Loucy (cell line): ENCODE data around the gene EIF2S1.
"Not testable (repeated sequence)": the region's sequence is repeated elsewhere in the genome, so short reads cannot be mapped to it uniquely, and the experiment has no call there.

Experiments
- H2AFZ ChIP-seq: fragments of 200-600 bp; sonication (generic); 2 replicates; pipeline ENCODE4 v1.6.0; 2016; ENCODE audit warnings: antibody characterized with exemption, mild to moderate bottlenecking, low read length, moderate library complexity
- H3F3A ChIP-seq: fragments of 200-600 bp; 2 replicates; pipeline ENCODE4 v1.6.0; 2016; ENCODE audit warnings: antibody characterized with exemption, low read depth, mild to moderate bottlenecking
- H3K27me3 ChIP-seq: fragments of 200-600 bp; sonication (generic); 2 replicates; pipeline ENCODE4 v1.6.1; 2014; ENCODE audit warnings: low read length, mild to moderate bottlenecking; ENCODE audit not compliant: insufficient read depth, poor library complexity, severe bottlenecking
- H3K36me3 ChIP-seq: fragments of 200-600 bp; sonication (generic); 2 replicates; pipeline ENCODE4 v1.6.1; 2016; ENCODE audit warnings: low read length; ENCODE audit not compliant: insufficient read depth
- H3K4me1 ChIP-seq: fragments of 200-600 bp; sonication (generic); 2 replicates; pipeline ENCODE4 v1.5.1; 2014; ENCODE audit warnings: low read length, mild to moderate bottlenecking; ENCODE audit not compliant: insufficient read depth, poor library complexity, severe bottlenecking
- H3K4me2 ChIP-seq: fragments of 200-600 bp; sonication (generic); 2 replicates; pipeline ENCODE4 v1.6.0; 2014; ENCODE audit warnings: antibody characterized with exemption, low read length, low read depth, mild to moderate bottlenecking; ENCODE audit not compliant: poor library complexity, severe bottlenecking
- H3K4me3 ChIP-seq: fragments of 200-600 bp; sonication (generic); 2 replicates; pipeline ENCODE4 v1.5.1; 2014; ENCODE audit warnings: low read length, mild to moderate bottlenecking, mixed read lengths; ENCODE audit not compliant: poor library complexity, severe bottlenecking
- H3K79me2 ChIP-seq: fragments of 200-600 bp; sonication (generic); 2 replicates; pipeline ENCODE4 v1.6.1; 2014; ENCODE audit warnings: low read length; ENCODE audit not compliant: insufficient read depth
- H3K9ac ChIP-seq: fragments of 200-600 bp; sonication (generic); 2 replicates; pipeline ENCODE4 v1.6.0; 2014; ENCODE audit warnings: mild to moderate bottlenecking, low read depth, low read length, moderate library complexity; ENCODE audit not compliant: poor library complexity, severe bottlenecking
- H3K9me2 ChIP-seq: fragments of 200-600 bp; sonication (generic); replicated peaks from 2 replicates; pipeline ENCODE4 v1.6.1; 2016; ENCODE audit warnings: low read depth, low read length, mixed read lengths
- H3K9me3 ChIP-seq: fragments of 200-600 bp; sonication (generic); 2 replicates; pipeline ENCODE4 v1.6.1; 2014; ENCODE audit warnings: mild to moderate bottlenecking, antibody characterized with exemption, low read length, low read depth; ENCODE audit not compliant: insufficient read depth
- H4K20me1 ChIP-seq: fragments of 200-600 bp; sonication (generic); 2 replicates; pipeline ENCODE4 v1.6.0; 2014; ENCODE audit warnings: antibody characterized with exemption, low read length, mild to moderate bottlenecking; ENCODE audit not compliant: insufficient read depth, poor library complexity, severe bottlenecking
- EZH2phosphoT487 ChIP-seq: fragments of 200-600 bp; IDR thresholded peaks from 2 replicates; pipeline ENCODE4 v1.6.1; 2018; ENCODE audit warnings: antibody characterized with exemption, mild to moderate bottlenecking, moderate library complexity, borderline replicate concordance
- TF ChIP-seq, protein P1 (sequence below): fragments of 200-600 bp; sonication (generic); conservative IDR thresholded peaks from 2 replicates; pipeline ENCODE4 v1.5.1; 2014; ENCODE audit warnings: mild to moderate bottlenecking, antibody characterized with exemption, low read length

EIF2S1 gene

GRCh38 chr14:67411820-67412421, 51.8 kb downstream of the EIF2S1 start, which contains the start of gene PLEK2:
PLEK2 (minus strand) TSS chr14:67412165; CDS start chr14:67412059, 106 bp downstream.
- Histone ChIP-seq H3K36me3 (no peaks in the 10 kb centered on the region), H3K4me3 (no peak within 1 kb of the TSS), H3K9me2 (no peaks in the 10 kb centered on the region), H3K4me2 (no peak within 1 kb of the TSS), H3K79me2 (no peaks in the 10 kb centered on the region), H3K9ac (no peak within 1 kb of the TSS), H3K27me3 (no peaks in the 10 kb centered on the region), H4K20me1 (no peaks in the 10 kb centered on the region), H3F3A (no peaks in the 10 kb centered on the region), H2AFZ (no peak within 1 kb of the TSS), H3K4me1 (peaks cover 6% of the 10 kb centered on the region), H3K9me3 (no peaks in the 10 kb centered on the region)
- TF ChIP-seq, protein P1, sequence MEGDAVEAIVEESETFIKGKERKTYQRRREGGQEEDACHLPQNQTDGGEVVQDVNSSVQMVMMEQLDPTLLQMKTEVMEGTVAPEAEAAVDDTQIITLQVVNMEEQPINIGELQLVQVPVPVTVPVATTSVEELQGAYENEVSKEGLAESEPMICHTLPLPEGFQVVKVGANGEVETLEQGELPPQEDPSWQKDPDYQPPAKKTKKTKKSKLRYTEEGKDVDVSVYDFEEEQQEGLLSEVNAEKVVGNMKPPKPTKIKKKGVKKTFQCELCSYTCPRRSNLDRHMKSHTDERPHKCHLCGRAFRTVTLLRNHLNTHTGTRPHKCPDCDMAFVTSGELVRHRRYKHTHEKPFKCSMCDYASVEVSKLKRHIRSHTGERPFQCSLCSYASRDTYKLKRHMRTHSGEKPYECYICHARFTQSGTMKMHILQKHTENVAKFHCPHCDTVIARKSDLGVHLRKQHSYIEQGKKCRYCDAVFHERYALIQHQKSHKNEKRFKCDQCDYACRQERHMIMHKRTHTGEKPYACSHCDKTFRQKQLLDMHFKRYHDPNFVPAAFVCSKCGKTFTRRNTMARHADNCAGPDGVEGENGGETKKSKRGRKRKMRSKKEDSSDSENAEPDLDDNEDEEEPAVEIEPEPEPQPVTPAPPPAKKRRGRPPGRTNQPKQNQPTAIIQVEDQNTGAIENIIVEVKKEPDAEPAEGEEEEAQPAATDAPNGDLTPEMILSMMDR: no peak
- no peak for TF ChIP-seq EZH2phosphoT487

DNA sequence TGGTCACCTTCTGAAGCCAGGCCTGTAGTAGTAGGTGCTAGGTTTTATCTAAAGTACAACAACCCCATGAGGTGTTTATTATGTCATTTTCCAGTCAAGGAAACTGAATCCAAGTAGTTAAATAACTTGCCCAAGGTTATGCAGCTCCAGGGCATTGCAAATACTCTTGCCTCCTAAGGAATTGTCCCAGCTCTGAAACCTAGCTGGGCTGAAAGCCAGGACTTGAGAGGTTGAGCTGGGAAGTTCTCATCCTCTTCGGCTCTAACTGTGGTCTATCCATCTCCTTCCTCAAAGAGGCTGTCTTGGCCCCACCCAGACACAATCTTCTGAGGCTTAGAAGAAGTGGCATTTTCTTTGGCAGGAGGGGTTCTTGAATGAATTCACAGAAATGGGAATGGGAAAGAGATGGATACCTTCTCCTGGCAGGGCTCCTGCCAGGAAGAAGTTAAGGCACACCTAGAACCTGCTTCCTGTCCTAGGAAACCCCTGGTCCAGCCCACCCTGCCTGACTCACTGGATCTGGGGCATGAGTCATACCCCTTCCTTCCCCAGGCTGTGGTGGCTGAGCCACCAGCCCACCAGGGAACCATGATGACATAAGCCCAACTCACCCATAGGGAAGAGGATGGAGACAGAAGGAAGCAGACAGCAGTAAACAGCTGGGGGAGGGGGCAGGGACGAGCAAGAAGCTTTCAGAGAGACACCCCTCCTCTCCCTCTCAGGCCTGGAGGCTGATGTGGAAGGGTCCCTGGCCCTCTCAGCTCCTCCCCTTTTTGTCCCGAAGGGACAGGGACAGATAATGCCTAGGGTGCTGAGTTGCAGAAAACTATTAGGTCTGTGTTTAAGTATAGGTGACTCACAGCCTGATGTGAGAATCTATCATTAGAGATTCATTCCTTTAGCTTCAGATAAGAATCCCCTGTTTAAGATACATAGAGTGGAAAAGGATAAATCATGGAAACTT, 54.0 kb downstream of the EIF2S1 start:
- Histone ChIP-seq H2AFZ (peak overlapping the region; percentile 15; the same call in 1 of the 2 replicates), H3K27me3 (no peaks in the 10 kb centered on the region), H3K79me2 (no peaks in the 10 kb centered on the region), H3K4me1 (peaks cover 6% of the 10 kb centered on the region), H4K20me1 (no peaks in the 10 kb centered on the region), H3K36me3 (no peaks in the 10 kb centered on the region), H3K4me2 (no peak overlapping the region), H3K9me2 (no peaks in the 10 kb centered on the region), H3K9me3 (no peaks in the 10 kb centered on the region), H3K9ac (no peak overlapping the region), H3K4me3 (no peak overlapping the region), H3F3A (no peaks in the 10 kb centered on the region)
- TF ChIP-seq EZH2phosphoT487: no peak
- TF ChIP-seq, protein P1: no peak

GRCh38 chr14:67415610-67416009, 55.5 kb downstream of the EIF2S1 start:
- not testable (repeated sequence) for H3K36me3 ChIP-seq, H3K4me2 ChIP-seq, H3K4me3 ChIP-seq, H3K4me1 ChIP-seq, H3K27me3 ChIP-seq, H3K9me3 ChIP-seq, H3K79me2 ChIP-seq, H3F3A ChIP-seq, H4K20me1 ChIP-seq, H2AFZ ChIP-seq, H3K9me2 ChIP-seq, H3K9ac ChIP-seq
